ENCODE results near the gene WDR77. TPM values are rescaled to one million over a fixed set of nuclear protein-coding genes. Genes with fewer than 3 reads are reported as not detected.
A peak's percentile ranks its signal among the peaks of the same experiment; 100 is the strongest.

Gene WDR77
- total and polyA plus RNA-seq, 9 of the 15 experiments (the other 6 are each of a cell fraction or from before 2014, with no cell fraction given), result 20.6 to 160 (median 75.3) TPM

- TF ChIP-seq ZNF561 (CRISPR knock-in tag; conservative IDR thresholded peaks at IDR 0.05) (no peak), ILK (tag; IDR thresholded peaks at IDR 0.05; ENCODE audit: borderline replicate concordance, low read depth) (no peak), TAF7 (tag; IDR thresholded peaks at IDR 0.05) (peak; percentile 91), SRSF7 (optimal IDR thresholded peaks at IDR 0.05; ENCODE audit: low read depth, low read length) (no peak), SAFB2 (IDR thresholded peaks at IDR 0.05; ENCODE audit: borderline replicate concordance, low read depth, low read length, severe bottlenecking) (no peak), CGGBP1 (CRISPR knock-in tag; IDR thresholded peaks at IDR 0.05) (no peak), ZNF766 (CRISPR knock-in tag; conservative IDR thresholded peaks at IDR 0.05) (no peak), ARHGAP35 (IDR thresholded peaks at IDR 0.05; ENCODE audit: partially characterized antibody) (peak; percentile 95), POLR2A (conservative IDR thresholded peaks at IDR 0.05) (peak; percentile 96), KLF13 (tag; IDR thresholded peaks at IDR 0.05; ENCODE audit: borderline replicate concordance, low read depth) (peak; percentile 93), ZSCAN29 (IDR thresholded peaks at IDR 0.05) (no peak), E2F6 (IDR thresholded peaks at IDR 0.05; ENCODE audit: borderline replicate concordance in 1 of 2, extremely low read depth in 1 of 2, insufficient read depth in 1 of 2, insufficient read length in 1 of 2, low read depth in 1 of 2, low read length in 1 of 2, poor library complexity in 1 of 2, severe bottlenecking in 1 of 2) (peak; percentile 28 to 50), ZNF274 (IDR thresholded peaks at IDR 0.05; ENCODE audit: borderline replicate concordance, low read depth, low read length) (no peak), PHF8 (IDR thresholded peaks at IDR 0.05; ENCODE audit: borderline replicate concordance, low read length) (peak; percentile 85)
- TF ChIP-seq, protein P1, sequence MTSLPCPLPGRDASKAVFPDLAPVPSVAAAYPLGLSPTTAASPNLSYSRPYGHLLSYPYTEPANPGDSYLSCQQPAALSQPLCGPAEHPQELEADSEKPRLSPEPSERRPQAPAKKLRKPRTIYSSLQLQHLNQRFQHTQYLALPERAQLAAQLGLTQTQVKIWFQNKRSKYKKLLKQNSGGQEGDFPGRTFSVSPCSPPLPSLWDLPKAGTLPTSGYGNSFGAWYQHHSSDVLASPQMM (CRISPR knock-in tag; IDR thresholded peaks at IDR 0.05), result no peak
- TF ChIP-seq, protein P2, sequence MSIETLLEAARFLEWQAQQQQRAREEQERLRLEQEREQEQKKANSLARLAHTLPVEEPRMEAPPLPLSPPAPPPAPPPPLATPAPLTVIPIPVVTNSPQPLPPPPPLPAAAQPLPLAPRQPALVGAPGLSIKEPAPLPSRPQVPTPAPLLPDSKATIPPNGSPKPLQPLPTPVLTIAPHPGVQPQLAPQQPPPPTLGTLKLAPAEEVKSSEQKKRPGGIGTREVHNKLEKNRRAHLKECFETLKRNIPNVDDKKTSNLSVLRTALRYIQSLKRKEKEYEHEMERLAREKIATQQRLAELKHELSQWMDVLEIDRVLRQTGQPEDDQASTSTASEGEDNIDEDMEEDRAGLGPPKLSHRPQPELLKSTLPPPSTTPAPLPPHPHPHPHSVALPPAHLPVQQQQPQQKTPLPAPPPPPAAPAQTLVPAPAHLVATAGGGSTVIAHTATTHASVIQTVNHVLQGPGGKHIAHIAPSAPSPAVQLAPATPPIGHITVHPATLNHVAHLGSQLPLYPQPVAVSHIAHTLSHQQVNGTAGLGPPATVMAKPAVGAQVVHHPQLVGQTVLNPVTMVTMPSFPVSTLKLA (conservative IDR thresholded peaks at IDR 0.05), result peak; percentile 98 to 99
- TF ChIP-seq, protein P3, sequence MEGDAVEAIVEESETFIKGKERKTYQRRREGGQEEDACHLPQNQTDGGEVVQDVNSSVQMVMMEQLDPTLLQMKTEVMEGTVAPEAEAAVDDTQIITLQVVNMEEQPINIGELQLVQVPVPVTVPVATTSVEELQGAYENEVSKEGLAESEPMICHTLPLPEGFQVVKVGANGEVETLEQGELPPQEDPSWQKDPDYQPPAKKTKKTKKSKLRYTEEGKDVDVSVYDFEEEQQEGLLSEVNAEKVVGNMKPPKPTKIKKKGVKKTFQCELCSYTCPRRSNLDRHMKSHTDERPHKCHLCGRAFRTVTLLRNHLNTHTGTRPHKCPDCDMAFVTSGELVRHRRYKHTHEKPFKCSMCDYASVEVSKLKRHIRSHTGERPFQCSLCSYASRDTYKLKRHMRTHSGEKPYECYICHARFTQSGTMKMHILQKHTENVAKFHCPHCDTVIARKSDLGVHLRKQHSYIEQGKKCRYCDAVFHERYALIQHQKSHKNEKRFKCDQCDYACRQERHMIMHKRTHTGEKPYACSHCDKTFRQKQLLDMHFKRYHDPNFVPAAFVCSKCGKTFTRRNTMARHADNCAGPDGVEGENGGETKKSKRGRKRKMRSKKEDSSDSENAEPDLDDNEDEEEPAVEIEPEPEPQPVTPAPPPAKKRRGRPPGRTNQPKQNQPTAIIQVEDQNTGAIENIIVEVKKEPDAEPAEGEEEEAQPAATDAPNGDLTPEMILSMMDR (IDR thresholded peaks at IDR 0.05 in 2 of 3, conservative IDR thresholded peaks at IDR 0.05 in 1 of 3; ENCODE audit: insufficient read depth in 2 of 3, low read depth in 1 of 3, low read length in 3 of 3), result peak in 1 of 3 experiments; percentile 29; a peak in 2 of 6 replicates
- TF ChIP-seq, protein P4, sequence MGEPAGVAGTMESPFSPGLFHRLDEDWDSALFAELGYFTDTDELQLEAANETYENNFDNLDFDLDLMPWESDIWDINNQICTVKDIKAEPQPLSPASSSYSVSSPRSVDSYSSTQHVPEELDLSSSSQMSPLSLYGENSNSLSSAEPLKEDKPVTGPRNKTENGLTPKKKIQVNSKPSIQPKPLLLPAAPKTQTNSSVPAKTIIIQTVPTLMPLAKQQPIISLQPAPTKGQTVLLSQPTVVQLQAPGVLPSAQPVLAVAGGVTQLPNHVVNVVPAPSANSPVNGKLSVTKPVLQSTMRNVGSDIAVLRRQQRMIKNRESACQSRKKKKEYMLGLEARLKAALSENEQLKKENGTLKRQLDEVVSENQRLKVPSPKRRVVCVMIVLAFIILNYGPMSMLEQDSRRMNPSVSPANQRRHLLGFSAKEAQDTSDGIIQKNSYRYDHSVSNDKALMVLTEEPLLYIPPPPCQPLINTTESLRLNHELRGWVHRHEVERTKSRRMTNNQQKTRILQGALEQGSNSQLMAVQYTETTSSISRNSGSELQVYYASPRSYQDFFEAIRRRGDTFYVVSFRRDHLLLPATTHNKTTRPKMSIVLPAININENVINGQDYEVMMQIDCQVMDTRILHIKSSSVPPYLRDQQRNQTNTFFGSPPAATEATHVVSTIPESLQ (CRISPR knock-in tag; IDR thresholded peaks at IDR 0.05), result no peak; the same call in 1 of the 2 replicates
Measured at GRCh38 chr1:111448918-111449702, at the start of gene WDR77, which contains the start of gene ATP5PB (continued).
